ENCODE measurements around the gene POMZP3.
"Not testable (repeated sequence)": the region's sequence is repeated elsewhere in the genome, so short reads cannot be mapped to it uniquely, and the experiment has no call there.

Gene POMZP3

DNA sequence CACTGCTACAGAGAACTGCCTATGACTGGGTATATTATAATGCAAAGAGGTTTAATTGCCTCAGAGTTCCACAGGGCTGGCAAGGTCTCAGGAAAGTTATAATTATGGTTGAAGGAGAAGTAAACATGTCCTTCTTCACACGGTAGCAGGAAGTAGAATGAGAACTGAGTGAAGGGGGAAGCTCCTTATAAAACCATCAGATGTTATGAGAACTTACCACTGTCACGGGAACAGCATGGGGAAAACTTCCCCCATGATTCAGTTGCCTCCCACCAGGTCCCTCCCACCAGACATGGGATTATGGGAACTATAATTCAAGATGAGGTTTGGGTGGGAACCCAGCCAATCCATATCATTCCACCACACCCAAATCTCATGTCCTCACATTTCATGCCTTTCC lies 34.4 kb downstream of the POMZP3 start:
- H3K4me3 ChIP-seq (ENCODE audit: low read depth, low read length), result not testable (repeated sequence)

DNA sequence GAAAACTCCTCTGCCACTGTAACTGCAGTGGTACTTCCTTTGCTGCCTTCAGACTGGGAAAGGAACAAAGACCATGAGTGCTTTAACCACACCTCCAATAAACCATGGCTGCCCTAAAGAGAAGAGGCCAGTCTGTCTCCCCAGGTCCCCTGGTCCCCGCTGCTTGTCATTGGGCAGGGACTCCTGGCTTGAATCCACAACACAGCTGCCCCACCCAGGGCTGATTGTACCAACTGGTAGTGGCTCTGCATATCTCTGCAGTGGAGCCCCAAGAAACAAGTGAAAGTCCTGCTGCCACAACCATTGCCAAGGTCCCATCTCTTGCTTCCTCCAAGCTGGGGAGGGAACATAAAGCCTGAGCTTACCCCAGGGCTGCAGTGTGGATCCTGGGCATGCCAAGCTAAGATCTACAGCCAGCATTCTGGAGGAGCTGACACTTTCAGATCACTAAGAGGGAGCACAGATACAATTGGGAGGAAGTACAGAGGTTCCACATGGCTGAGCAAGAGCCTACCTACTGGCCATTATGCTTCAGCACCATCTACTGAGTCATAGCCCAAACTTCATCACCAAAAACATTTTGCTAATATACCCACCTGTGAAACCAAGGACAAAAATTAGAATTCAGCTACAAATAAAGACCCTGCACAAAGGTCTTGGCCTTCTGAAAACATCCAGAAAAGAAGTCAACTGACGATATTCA lies 35.3 kb downstream of the POMZP3 start:
- TF ChIP-seq CTCF (IDR thresholded peaks at IDR 0.05; ENCODE audit: borderline replicate concordance, insufficient read depth, low read depth, low read length), result 0 out of 2 replicates have a peak, but pooled peaks have one; percentile 16
- not testable (repeated sequence) for H3K4me3 ChIP-seq (ENCODE audit: low read depth, low read length)

DNA sequence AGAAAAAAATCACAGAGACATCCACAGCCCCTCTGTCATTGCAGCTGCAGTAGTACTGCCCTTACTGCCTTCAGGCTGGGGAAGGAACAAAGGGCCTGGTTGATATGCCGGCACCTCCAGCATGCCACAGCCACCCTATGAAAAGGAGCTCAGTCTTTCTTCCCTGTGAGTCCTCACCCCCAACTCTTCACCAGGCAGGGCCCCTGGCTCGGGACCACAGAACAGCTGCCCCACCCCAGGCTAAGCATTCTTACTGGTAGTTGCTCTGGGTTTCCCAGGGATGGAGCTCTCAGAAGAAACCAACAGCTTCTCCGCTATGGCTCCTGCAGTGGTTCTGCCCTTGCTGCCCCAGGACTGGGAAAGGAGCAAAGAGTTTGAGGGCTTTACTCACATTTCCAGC lies 36.0 kb downstream of the POMZP3 start:
- not testable (repeated sequence) for H3K4me3 ChIP-seq (ENCODE audit: low read depth, low read length)

- not testable (repeated sequence) for H3K4me3 ChIP-seq (ENCODE audit: low read depth, low read length)
Observed at GRCh38 chr7:76588586-76588985, 38.5 kb downstream of the POMZP3 start.

- H3K4me3 ChIP-seq (ENCODE audit: low read depth, low read length), result not testable (repeated sequence)
Observed at GRCh38 chr7:76586585-76587315, 40.3 kb downstream of the POMZP3 start.

DNA sequence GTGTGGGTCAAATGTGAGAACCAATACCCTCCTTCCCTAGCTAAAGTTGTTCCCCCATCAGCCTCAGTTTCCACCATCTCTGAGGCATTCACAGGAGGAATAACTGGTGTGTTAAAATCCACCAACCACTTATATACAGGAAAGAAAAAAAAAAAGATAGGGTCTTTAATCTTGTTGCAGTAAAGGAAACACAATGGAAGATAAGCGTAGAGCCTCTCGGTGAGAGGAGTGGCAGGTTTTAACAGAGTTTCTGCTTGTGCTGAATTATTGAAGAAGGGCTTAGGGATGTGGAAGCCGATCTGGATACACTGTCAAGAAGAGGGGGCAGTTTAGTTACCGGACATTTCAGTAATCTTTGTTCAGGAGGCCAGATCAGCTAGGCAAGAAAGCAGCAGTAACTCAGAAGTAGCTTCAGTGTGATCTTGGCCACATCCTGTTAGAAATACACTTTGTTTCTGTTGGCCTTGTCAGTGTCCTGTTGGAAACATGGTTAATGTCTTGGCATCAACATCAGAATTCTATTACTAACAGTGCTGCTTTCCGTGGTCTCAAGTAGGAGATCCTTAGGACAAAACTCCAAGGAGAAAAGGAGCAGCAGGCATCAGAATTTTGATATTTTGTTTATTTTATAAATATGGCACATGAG lies 43.3 kb downstream of the POMZP3 start:
- H3K4me3 ChIP-seq (ENCODE audit: low read depth, low read length), result not testable (repeated sequence)

DNA sequence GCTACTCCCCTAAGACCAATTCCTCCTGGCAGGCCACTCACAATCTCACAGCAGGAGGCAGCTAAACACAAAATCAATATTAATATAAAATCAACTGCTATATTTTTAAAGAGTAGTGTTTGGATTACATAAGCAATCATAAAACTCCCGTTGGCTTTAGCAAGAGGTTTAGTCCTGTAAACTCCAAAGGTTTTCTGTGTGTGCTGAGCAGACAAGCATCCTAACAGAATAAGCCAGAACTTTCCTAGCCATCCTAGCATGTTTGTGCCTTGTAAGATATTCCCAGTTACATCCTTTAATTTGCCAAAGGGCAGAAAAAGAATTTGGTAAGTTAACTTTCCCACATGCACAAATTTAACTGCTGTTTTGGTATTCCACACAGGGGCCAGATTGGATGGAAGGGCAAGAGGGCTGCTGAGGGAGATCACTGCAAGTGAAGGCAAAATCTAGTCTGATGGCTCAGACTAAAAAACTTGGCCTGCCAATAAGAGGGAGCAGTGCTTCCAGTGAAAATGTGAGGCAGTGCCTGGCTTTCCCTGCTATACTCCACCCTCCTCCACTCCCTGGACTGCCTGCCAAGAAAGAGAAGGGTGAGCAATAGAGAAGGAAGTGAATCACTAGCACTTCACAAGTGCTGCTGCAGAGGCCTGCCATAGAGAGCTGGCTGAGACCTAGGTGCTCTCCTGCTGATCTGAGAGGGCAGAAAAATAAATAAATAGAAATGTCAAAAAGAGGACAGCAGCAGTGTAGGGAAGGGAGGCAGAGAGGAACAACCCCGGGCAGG lies 44.0 kb downstream of the POMZP3 start:
- not testable (repeated sequence) for H3K4me3 ChIP-seq (ENCODE audit: low read depth, low read length)

DNA sequence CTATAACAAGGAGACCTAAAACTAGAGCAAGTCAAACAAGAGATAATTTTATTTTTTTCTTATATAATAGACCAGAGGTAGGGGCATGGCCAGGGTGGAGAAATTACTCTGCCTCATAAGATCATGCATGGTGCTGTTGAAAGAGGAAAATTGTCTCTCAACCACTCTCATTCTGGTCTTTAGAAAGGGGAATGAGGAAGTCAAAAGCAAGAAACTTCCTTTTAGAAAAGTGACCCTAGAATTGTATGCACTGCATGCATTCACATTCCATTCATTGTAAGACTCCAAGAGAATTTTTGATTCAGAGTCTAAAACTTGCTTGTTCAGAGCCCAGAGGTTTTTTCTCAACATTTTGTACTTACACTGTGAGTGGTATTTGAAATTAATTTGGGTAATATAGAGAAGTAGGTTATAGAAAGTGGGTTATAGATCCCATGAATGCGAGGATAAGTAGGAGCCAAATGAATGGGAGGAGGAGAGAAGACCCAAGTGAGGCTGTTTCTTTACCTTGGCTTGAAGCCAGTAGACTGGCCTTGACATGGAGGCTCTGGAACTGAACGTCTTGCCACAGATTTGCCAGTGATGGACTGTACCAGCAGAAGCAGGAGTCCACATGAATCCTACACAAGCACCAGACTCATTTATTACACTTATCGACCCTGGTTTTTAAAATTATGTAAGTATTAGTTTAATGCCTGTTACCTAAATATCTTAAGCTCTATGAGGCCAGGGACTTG lies 51.0 kb downstream of the POMZP3 start:
- not testable (repeated sequence) for H3K4me3 ChIP-seq (ENCODE audit: low read depth, low read length)

DNA sequence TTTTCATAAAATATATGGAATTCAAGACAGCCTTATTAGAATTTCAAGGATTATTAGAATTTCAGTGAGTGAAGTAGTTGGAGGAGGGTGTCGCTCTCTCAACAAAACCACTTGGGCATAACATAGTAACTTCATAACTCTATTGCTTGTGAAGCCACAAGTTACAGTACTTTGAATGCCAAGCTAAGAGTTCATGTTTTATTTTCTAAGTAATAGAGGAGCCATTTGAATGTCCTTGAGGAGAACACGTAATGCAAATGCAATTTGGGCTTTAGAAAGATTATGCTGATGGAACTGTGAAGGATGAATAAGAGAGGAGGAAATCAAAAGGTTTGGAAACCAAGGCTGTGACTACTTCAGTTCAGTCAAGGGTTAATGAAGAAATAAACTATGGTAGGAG lies 51.6 kb downstream of the POMZP3 start:
- not testable (repeated sequence) for H3K4me3 ChIP-seq (ENCODE audit: low read depth, low read length)

- not testable (repeated sequence) for H3K4me3 ChIP-seq (ENCODE audit: low read depth, low read length)
Observed at GRCh38 chr7:76572296-76572695, 54.8 kb downstream of the POMZP3 start.

DNA sequence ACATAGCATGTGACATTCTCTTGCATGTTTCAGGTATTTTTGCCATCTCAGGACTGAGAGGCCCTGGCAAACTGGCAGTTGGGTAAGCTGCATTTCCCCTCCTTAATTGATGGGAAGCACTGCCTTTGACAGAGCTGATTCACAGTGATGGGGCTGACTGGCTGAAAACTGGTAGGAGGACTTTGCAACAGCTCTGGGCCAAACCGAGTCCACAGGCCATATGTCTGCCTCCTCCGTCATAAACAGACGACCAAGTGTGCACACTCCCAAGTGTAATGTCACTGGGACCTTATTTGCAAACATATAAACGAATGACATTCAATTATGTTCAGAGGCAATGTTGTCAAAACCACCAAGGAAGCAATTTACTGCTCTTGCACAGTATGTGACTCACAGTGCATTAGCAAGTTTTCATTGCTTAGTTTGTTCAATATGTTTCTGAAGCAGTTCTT lies 56.7 kb downstream of the POMZP3 start:
- H3K4me3 ChIP-seq (ENCODE audit: low read depth, low read length), result not testable (repeated sequence)

GRCh38 chr7:76568742-76569141 lies 58.3 kb downstream of the POMZP3 start:
- not testable (repeated sequence) for H3K4me3 ChIP-seq (ENCODE audit: low read depth, low read length)

- H3K4me3 ChIP-seq (ENCODE audit: low read depth, low read length), result not testable (repeated sequence)
Observed at GRCh38 chr7:76567753-76568152, 59.3 kb downstream of the POMZP3 start.

GRCh38 chr7:76567311-76567710 lies 59.8 kb downstream of the POMZP3 start:
- H3K4me3 ChIP-seq (ENCODE audit: low read depth, low read length), result not testable (repeated sequence)

DNA sequence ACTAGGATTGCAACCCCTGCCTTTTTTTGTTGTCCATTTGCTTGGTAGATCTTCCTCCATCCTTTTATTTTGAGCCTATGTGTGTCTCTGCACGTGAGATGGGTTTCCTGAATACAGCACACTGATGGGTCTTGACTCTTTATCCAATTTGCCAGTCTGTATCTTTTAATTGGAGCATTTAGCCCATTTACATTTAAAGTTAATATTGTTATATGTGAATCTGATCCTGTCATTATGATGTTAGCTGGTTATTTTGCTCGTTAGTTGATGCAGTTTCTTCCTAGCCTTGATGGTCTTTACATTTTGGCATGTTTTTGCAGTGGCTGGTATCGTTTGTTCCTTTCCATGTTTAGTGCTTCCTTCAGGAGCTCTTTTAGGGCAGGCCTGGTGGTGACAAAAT lies 62.1 kb downstream of the POMZP3 start:
- not testable (repeated sequence) for H3K4me3 ChIP-seq (ENCODE audit: low read depth, low read length)

- not testable (repeated sequence) for H3K4me3 ChIP-seq (ENCODE audit: low read depth, low read length)
Observed at GRCh38 chr7:76561342-76561741, 65.7 kb downstream of the POMZP3 start.

GRCh38 chr7:76560157-76560556 lies 66.9 kb downstream of the POMZP3 start:
- H3K4me3 ChIP-seq (ENCODE audit: low read depth, low read length), result not testable (repeated sequence)
